Panc1 (cell line): Measurements from ENCODE around the gene NOL4L. TPM values are rescaled to one million over a fixed set of nuclear protein-coding genes. Genes with fewer than 3 reads are reported as not detected.

Experiments
- ATAC-seq: fragments of 200-7000 bp; cut with Tn5 transposase; 2 replicates; pipeline ENCODE4 v1.9.1; 2020; ENCODE audit warnings: mild to moderate bottlenecking, moderate library complexity
- BruUV-seq: library from RNA; stranded (reverse); fragments of 400-500 nt; replicated peaks from 2 replicates; lab custom pipeline; 2021; lab: Mats Ljungman, UMichigan
- CTCF ChIA-PET: fragments of 300-600 bp; sonication (Branson Sonifier 250); formaldehyde crosslinking; loops from one replicate; lab custom pipeline; 2022; ENCODE audit warnings: antibody characterized with exemption; lab: Charles Lee
- POLR2A ChIA-PET: fragments of 300-600 bp; sonication (Branson Sonifier 250); formaldehyde crosslinking; loops from one replicate; lab custom pipeline; 2022; ENCODE audit warnings: antibody characterized with exemption; lab: Charles Lee
- DNase-seq: peaks from one replicate; pipeline ENCODE4 v3.0.0-alpha.2; 2010; ENCODE audit warnings: low read depth, low spot score
- H3K27ac ChIP-seq: 2 replicates; pipeline ENCODE4 v1.5.1; 2011; ENCODE audit warnings: mild to moderate bottlenecking, low read length, inconsistent platforms
- H3K27me3 ChIP-seq: fragments of 200-500 bp; sonication (Bioruptor generic); 2 replicates; pipeline ENCODE4 v1.6.0; 2014; ENCODE audit warnings: low read length, inconsistent platforms; ENCODE audit not compliant: control insufficient read depth, insufficient read depth
- H3K36me3 ChIP-seq: fragments of 200-500 bp; sonication (Bioruptor generic); 2 replicates; pipeline ENCODE4 v1.5.1; 2014; ENCODE audit warnings: inconsistent platforms, mild to moderate bottlenecking, low read length, moderate library complexity; ENCODE audit not compliant: control insufficient read depth, insufficient read depth
- H3K4me1 ChIP-seq: 2 replicates; pipeline ENCODE4 v1.5.1; 2011; ENCODE audit warnings: inconsistent platforms, mild to moderate bottlenecking, low read length, moderate library complexity; ENCODE audit not compliant: control insufficient read depth, insufficient read depth
- H3K4me3 ChIP-seq, 2 experiments: 2 replicates each; pipeline ENCODE4 v1.5.1; 2011 to 2012; ENCODE audit warnings: low read depth in 2 of 2, low read length in 2 of 2, mild to moderate bottlenecking in 2 of 2, inconsistent platforms in 1 of 2, moderate library complexity in 1 of 2
- H3K9me3 ChIP-seq: fragments of 200-500 bp; sonication (Bioruptor generic); 2 replicates; pipeline ENCODE4 v1.5.1; 2014; ENCODE audit warnings: low read depth, mild to moderate bottlenecking, inconsistent platforms, low read length, moderate library complexity; ENCODE audit not compliant: control insufficient read depth, insufficient read depth
- POLR2AphosphoS5 ChIP-seq: IDR thresholded peaks from 2 replicates; pipeline ENCODE4 v1.6.1; 2012; ENCODE audit warnings: mild to moderate bottlenecking, low read depth, low read length, moderate library complexity
- SIN3A ChIP-seq: IDR thresholded peaks from 2 replicates; pipeline ENCODE4 v1.6.1; 2012; ENCODE audit warnings: low read depth, mild to moderate bottlenecking, low read length, moderate library complexity, borderline replicate concordance; ENCODE audit not compliant: insufficient read depth
- TCF7L2 ChIP-seq: IDR thresholded peaks from 2 replicates; pipeline ENCODE4 v1.6.1; 2011; ENCODE audit warnings: mild to moderate bottlenecking, low read depth, low read length, inconsistent platforms
- in situ Hi-C: cut with HindIII; loops from 2 replicates; pipeline ENCODE4 v1.10.0; 2016; ENCODE audit warnings: low sequenced_read_pairs, low pct_unique_long_range_greater_than_20kb
- intact Hi-C: fragments of 100-400 bp; cut with micrococcal nuclease; formaldehyde crosslinking; loops from one replicate; pipeline ENCODE4 v1.10.0; 2022; ENCODE audit not compliant: unreplicated experiment
- total RNA-seq: library from RNA; stranded (reverse); gene quantifications from one replicate; pipeline ENCODE4 v1.2.1, GENCODE V29; 2021; ENCODE audit not compliant: unreplicated experiment
- TF ChIP-seq, protein P1 (sequence below): fragments of 450-650 bp; IDR thresholded peaks from 2 replicates; pipeline ENCODE4 v1.5.1; 2017; ENCODE audit warnings: mild to moderate bottlenecking
- TF ChIP-seq, protein P2 (sequence below), 2 experiments: IDR thresholded peaks; 2 replicates each; pipeline ENCODE4 v1.6.1; 2011 to 2012; ENCODE audit warnings: low read depth in 2 of 2, control low read depth in 1 of 2, low read length in 1 of 2, mild to moderate bottlenecking in 1 of 2, moderate library complexity in 1 of 2; ENCODE audit not compliant: insufficient read depth in 1 of 2

Gene NOL4L
- total RNA-seq, 1 experiment from 2014 or later, result 21.6 TPM

DNA sequence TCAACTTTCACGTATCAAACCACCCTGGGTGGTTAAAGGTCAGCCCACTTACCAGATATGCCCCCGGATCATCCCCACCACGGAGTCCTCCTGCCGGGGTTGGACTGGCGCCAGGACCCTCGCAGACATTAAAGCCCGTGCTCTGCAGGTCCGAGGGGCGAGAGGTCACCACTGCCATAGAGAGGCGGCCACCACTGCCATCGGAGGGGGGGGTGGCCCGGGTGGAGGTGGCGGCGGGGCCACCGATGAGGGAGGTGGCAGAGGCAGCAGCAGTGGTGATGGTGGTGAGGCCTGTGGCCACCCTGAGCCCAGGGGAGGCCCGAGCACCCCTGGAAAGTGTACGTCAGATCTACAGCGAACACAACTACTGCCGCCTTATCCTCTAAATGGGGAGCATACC, 150.7 kb downstream of the NOL4L start:
- no peak for TF ChIP-seq TCF7L2
- TF ChIP-seq, protein P1, sequence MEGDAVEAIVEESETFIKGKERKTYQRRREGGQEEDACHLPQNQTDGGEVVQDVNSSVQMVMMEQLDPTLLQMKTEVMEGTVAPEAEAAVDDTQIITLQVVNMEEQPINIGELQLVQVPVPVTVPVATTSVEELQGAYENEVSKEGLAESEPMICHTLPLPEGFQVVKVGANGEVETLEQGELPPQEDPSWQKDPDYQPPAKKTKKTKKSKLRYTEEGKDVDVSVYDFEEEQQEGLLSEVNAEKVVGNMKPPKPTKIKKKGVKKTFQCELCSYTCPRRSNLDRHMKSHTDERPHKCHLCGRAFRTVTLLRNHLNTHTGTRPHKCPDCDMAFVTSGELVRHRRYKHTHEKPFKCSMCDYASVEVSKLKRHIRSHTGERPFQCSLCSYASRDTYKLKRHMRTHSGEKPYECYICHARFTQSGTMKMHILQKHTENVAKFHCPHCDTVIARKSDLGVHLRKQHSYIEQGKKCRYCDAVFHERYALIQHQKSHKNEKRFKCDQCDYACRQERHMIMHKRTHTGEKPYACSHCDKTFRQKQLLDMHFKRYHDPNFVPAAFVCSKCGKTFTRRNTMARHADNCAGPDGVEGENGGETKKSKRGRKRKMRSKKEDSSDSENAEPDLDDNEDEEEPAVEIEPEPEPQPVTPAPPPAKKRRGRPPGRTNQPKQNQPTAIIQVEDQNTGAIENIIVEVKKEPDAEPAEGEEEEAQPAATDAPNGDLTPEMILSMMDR, result no peak
- TF ChIP-seq, protein P2, sequence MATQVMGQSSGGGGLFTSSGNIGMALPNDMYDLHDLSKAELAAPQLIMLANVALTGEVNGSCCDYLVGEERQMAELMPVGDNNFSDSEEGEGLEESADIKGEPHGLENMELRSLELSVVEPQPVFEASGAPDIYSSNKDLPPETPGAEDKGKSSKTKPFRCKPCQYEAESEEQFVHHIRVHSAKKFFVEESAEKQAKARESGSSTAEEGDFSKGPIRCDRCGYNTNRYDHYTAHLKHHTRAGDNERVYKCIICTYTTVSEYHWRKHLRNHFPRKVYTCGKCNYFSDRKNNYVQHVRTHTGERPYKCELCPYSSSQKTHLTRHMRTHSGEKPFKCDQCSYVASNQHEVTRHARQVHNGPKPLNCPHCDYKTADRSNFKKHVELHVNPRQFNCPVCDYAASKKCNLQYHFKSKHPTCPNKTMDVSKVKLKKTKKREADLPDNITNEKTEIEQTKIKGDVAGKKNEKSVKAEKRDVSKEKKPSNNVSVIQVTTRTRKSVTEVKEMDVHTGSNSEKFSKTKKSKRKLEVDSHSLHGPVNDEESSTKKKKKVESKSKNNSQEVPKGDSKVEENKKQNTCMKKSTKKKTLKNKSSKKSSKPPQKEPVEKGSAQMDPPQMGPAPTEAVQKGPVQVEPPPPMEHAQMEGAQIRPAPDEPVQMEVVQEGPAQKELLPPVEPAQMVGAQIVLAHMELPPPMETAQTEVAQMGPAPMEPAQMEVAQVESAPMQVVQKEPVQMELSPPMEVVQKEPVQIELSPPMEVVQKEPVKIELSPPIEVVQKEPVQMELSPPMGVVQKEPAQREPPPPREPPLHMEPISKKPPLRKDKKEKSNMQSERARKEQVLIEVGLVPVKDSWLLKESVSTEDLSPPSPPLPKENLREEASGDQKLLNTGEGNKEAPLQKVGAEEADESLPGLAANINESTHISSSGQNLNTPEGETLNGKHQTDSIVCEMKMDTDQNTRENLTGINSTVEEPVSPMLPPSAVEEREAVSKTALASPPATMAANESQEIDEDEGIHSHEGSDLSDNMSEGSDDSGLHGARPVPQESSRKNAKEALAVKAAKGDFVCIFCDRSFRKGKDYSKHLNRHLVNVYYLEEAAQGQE (IDR thresholded peaks at IDR 0.05; ENCODE audit: insufficient read depth in 1 of 2, low read depth in 2 of 2, low read length in 1 of 2), result no peak
- Histone ChIP-seq H3K4me3 (no peak overlapping the region), H3K36me3 (peaks cover 93% of the 10 kb centered on the region), H3K27me3 (no peaks in the 10 kb centered on the region), H3K27ac (no peak overlapping the region), H3K9me3 (no peaks in the 10 kb centered on the region), H3K4me1 (no peaks in the 10 kb centered on the region)
- ChIA-PET POLR2A (no interaction called here), CTCF (no interaction called here)
- DNase-seq (no peak), ATAC-seq (no peak)
- in situ Hi-C loops, result no loop called here
- BruUV-seq, result no TSS peak
- intact Hi-C loops, result no loop called here

DNA sequence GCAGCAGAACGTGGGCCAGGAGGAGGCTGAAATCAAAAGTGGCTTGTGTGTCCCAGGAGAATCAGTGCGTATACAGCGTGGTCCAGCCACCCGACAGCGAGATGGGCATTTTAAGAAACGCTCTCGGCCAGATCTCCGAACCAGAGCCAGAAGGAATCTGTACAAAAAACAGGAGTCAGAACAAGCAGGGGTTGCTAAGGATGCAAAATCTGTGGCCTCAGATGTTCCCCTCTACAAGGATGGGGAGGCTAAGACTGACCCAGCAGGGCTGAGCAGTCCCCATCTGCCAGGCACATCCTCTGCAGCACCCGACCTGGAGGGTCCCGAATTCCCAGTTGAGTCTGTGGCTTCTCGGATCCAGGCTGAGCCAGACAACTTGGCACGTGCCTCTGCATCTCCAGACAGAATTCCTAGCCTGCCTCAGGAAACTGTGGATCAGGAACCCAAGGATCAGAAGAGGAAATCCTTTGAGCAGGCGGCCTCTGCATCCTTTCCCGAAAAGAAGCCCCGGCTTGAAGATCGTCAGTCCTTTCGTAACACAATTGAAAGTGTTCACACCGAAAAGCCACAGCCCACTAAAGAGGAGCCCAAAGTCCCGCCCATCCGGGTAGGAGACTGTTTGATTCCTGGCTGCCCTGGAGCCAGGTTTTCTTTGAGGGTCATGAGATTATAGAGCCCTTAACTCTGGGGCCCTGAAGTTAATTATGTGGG, 151.7 kb downstream of the NOL4L start:
- Histone ChIP-seq H3K27ac (no peak overlapping the region), H3K4me1 (no peaks in the 10 kb centered on the region), H3K9me3 (no peaks in the 10 kb centered on the region), H3K36me3 (peaks cover 91% of the 10 kb centered on the region), H3K4me3 (no peak overlapping the region), H3K27me3 (no peaks in the 10 kb centered on the region)
- CTCF ChIA-PET, result no interaction called here
- POLR2A ChIA-PET, result no interaction called here
- TSS peak; percentile 52 for BruUV-seq
- TF ChIP-seq, protein P2 (IDR thresholded peaks at IDR 0.05; ENCODE audit: insufficient read depth in 1 of 2, low read depth in 2 of 2, low read length in 1 of 2), result no peak
- TF ChIP-seq SIN3A (no peak), POLR2AphosphoS5 (no peak), TCF7L2 (no peak)
- TF ChIP-seq, protein P1, result no peak
- no peak for ATAC-seq
- DNase-seq, result no peak
- intact Hi-C loops, result no loop called here
- in situ Hi-C loops, result no loop called here
